ENCODE data around the gene ZNF532. TPM values are rescaled to one million over a fixed set of nuclear protein-coding genes. Genes with fewer than 3 reads are reported as not detected.
A peak's percentile ranks its signal among the peaks of the same experiment; 100 is the strongest.

Gene ZNF532
- total RNA-seq, 1 experiment from 2014 or later: 258 TPM

GRCh38 chr18:58838946-58839345 is 25.7 kb upstream of the ZNF532 start:
- H3K4ac ChIP-seq (ENCODE audit: low read depth, low read length): no peak overlapping the region
- H2BK5ac ChIP-seq (ENCODE audit: insufficient read length, low read length): no peak overlapping the region
- no peak overlapping the region for H3K23ac ChIP-seq (ENCODE audit: insufficient read length, low read depth, low read length)
- H2AK5ac ChIP-seq (ENCODE audit: insufficient read length, low read length): no peak overlapping the region
- H3K14ac ChIP-seq (ENCODE audit: insufficient read depth, low read length): no peak overlapping the region
- no CpG with 5 or more reads among the region's 6 CpGs for WGBS (ENCODE audit: extremely low coverage, insufficient read length, low lambda C conversion rate)
- no peaks in the 10 kb centered on the region for H3K36me3 Mint-ChIP-seq (ENCODE audit: insufficient read depth in 1 of 3, low read depth in 3 of 3)
- peak overlapping the region in 2 of 3 experiments; percentile 69 to 82; a peak in 4 of 7 replicates for H3K27ac Mint-ChIP-seq
- no peak overlapping the region for H3K18ac ChIP-seq (ENCODE audit: insufficient read length, low read depth, low read length)
- H3K27me3 Mint-ChIP-seq (ENCODE audit: low read depth): no peaks in the 10 kb centered on the region; the same call in 1 of the 2 replicates
- peaks cover 2% of the 10 kb centered on the region for H4K20me1 ChIP-seq (ENCODE audit: control insufficient read depth, insufficient read depth, insufficient read length)
- H3K4me1 Mint-ChIP-seq: peaks cover 27 to 36% of the 10 kb centered on the region in 2 experiments
- H3K4me2 ChIP-seq (ENCODE audit: insufficient read depth, insufficient read length, low read length): no peak overlapping the region
- no peak overlapping the region for H2BK20ac ChIP-seq (ENCODE audit: low read depth, low read length, poor library complexity, severe bottlenecking)
- H3K79me2 ChIP-seq (ENCODE audit: insufficient read depth, low read length): no peaks in the 10 kb centered on the region
- H2AFZ ChIP-seq (ENCODE audit: low read length): no peak overlapping the region
- H4K91ac ChIP-seq (ENCODE audit: insufficient read length, low read depth, low read length): no peak overlapping the region
- DNase-seq: no peak
- no peak overlapping the region for H2BK120ac ChIP-seq (ENCODE audit: low read depth, low read length, poor library complexity, severe bottlenecking)
- no peak overlapping the region for H2BK15ac ChIP-seq (ENCODE audit: low read depth, low read length)
- H3K23me2 ChIP-seq (ENCODE audit: insufficient read length, low read depth, low read length, poor library complexity, severe bottlenecking): no peaks in the 10 kb centered on the region
- no peak overlapping the region for H3T11ph ChIP-seq (ENCODE audit: low read length)
- no peak overlapping the region for H3K56ac ChIP-seq (ENCODE audit: insufficient read length, low read depth, low read length)
- no peak overlapping the region for H4K8ac ChIP-seq (replicated peaks; ENCODE audit: insufficient read length, low read depth, low read length)
- no peaks in the 10 kb centered on the region; a peak in 1 of 5 replicates for H3K9me3 Mint-ChIP-seq
- H2BK12ac ChIP-seq (ENCODE audit: insufficient read length, low read depth, low read length): no peak overlapping the region
- H3K4me3 Mint-ChIP-seq: no peak overlapping the region
- no peaks in the 10 kb centered on the region for H3K27me3 ChIP-seq (ENCODE audit: insufficient read depth, low read length)
- H3K9ac ChIP-seq (ENCODE audit: extremely low read depth, insufficient read length, low read length): no peak overlapping the region
- H3K9me3 ChIP-seq (ENCODE audit: control insufficient read depth, low read depth, low read length): no peaks in the 10 kb centered on the region
- no peak overlapping the region for H4K5ac ChIP-seq (ENCODE audit: insufficient read length, low read depth, low read length)
- no peaks in the 10 kb centered on the region for H3K79me1 ChIP-seq (ENCODE audit: insufficient read depth, low read depth, low read length, poor library complexity, severe bottlenecking)
- TF ChIP-seq, protein P1, sequence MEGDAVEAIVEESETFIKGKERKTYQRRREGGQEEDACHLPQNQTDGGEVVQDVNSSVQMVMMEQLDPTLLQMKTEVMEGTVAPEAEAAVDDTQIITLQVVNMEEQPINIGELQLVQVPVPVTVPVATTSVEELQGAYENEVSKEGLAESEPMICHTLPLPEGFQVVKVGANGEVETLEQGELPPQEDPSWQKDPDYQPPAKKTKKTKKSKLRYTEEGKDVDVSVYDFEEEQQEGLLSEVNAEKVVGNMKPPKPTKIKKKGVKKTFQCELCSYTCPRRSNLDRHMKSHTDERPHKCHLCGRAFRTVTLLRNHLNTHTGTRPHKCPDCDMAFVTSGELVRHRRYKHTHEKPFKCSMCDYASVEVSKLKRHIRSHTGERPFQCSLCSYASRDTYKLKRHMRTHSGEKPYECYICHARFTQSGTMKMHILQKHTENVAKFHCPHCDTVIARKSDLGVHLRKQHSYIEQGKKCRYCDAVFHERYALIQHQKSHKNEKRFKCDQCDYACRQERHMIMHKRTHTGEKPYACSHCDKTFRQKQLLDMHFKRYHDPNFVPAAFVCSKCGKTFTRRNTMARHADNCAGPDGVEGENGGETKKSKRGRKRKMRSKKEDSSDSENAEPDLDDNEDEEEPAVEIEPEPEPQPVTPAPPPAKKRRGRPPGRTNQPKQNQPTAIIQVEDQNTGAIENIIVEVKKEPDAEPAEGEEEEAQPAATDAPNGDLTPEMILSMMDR (conservative IDR thresholded peaks at IDR 0.05): no peak
- H3K27ac ChIP-seq (ENCODE audit: insufficient read length, low read depth, low read length): no peak overlapping the region
- H3K4me1 ChIP-seq (ENCODE audit: insufficient read depth, low read length): peaks cover 11% of the 10 kb centered on the region; the same call in 1 of the 2 replicates

Measured in H9 (cell line).